ENCODE data around the gene MYL4. TPM values are rescaled to one million over a fixed set of nuclear protein-coding genes. Genes with fewer than 3 reads are reported as not detected.
A peak's percentile ranks its signal among the peaks of the same experiment; 100 is the strongest.

The MYL4 gene
- polyA plus RNA-seq, 1 experiment: 0.21 TPM

- CTCF ChIA-PET: interaction anchor here (0.9 to 1.6 kb wide), 3 partner anchors 14 to 111 kb away, joined by 3 to 6 read pairs (median 4); no protein-coding TSS in a partner anchor
Measured at GRCh38 chr17:47203984-47204721, 5.0 kb upstream of the MYL4 start.

DNA sequence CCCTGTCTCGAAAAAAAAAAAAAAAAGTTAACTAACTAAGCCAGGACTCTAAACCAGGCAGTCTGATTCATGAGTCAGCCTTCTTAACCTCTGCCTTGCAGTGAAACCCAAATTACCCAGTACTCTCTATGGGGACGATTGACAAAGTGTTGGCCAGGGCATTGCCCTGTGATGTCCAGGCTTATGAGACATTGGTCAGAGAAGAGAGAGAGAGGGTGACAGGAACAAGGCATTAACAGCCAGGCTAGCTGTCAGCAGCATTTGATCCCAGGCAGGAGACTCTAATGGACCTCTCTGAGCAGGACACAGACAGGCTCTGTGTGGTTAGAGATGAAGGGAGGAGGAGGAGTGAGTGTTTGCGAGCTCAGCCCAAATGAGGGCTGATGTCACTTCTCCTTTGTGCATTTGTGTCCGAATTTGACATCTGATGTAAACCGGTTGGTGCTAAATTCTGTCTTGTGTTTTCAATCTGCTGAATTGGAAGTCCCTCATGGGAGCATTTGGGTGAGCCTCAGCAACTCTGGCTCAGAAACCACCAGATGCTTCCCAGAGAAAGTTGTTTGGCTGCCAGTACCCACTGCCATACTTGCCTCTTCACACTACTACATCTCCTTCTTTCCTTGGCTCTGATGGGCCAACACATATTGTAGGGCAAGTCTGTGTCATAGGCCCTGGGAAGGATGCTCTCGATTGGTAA is 4.3 kb upstream of the MYL4 start:
- Histone ChIP-seq H3K4me3 (ENCODE audit: low read depth, low read length) (no peak overlapping the region), H3K36me3 (ENCODE audit: control insufficient read depth, insufficient read depth, low read length) (no peaks in the 10 kb centered on the region), H3K27me3 (ENCODE audit: control insufficient read depth, insufficient read depth, low read length) (no peaks in the 10 kb centered on the region)
- ChIA-PET CTCF (interaction anchor here (0.8 to 1.6 kb wide), 3 partner anchors 10 to 111 kb away, joined by 3 to 6 read pairs (median 3); no protein-coding TSS in a partner anchor), POLR2A (no interaction called here)
- TF ChIP-seq, protein P1, sequence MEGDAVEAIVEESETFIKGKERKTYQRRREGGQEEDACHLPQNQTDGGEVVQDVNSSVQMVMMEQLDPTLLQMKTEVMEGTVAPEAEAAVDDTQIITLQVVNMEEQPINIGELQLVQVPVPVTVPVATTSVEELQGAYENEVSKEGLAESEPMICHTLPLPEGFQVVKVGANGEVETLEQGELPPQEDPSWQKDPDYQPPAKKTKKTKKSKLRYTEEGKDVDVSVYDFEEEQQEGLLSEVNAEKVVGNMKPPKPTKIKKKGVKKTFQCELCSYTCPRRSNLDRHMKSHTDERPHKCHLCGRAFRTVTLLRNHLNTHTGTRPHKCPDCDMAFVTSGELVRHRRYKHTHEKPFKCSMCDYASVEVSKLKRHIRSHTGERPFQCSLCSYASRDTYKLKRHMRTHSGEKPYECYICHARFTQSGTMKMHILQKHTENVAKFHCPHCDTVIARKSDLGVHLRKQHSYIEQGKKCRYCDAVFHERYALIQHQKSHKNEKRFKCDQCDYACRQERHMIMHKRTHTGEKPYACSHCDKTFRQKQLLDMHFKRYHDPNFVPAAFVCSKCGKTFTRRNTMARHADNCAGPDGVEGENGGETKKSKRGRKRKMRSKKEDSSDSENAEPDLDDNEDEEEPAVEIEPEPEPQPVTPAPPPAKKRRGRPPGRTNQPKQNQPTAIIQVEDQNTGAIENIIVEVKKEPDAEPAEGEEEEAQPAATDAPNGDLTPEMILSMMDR (IDR thresholded peaks at IDR 0.05; ENCODE audit: insufficient read depth, low read depth, low read length): no peak
- no peak for DNase-seq (ENCODE audit: low read depth)

More at GRCh38 chr17:47203984-47204721, 5.0 kb upstream of the MYL4 start:
- no peaks in the 10 kb centered on the region for H3K27me3 ChIP-seq (ENCODE audit: control insufficient read depth, insufficient read depth, low read length)
- TF ChIP-seq, protein P1 (IDR thresholded peaks at IDR 0.05; ENCODE audit: insufficient read depth, low read depth, low read length): no peak
- no peak for DNase-seq (ENCODE audit: low read depth)
- POLR2A ChIA-PET: no interaction called here
- no peaks in the 10 kb centered on the region for H3K36me3 ChIP-seq (ENCODE audit: control insufficient read depth, insufficient read depth, low read length)
- H3K4me3 ChIP-seq (ENCODE audit: low read depth, low read length): no peak overlapping the region

GRCh38 chr17:47205419-47205963 is 3.7 kb upstream of the MYL4 start:
- ChIA-PET POLR2A (no interaction called here), CTCF (interaction anchor here (0.8 to 1.6 kb wide), 3 partner anchors 11 to 110 kb away, joined by 3 to 6 read pairs (median 3); no protein-coding TSS in a partner anchor)
- DNase-seq (ENCODE audit: low read depth): peak; percentile 55
- H3K4me3 ChIP-seq (ENCODE audit: low read depth, low read length): no peak overlapping the region
- no peaks in the 10 kb centered on the region for H3K36me3 ChIP-seq (ENCODE audit: control insufficient read depth, insufficient read depth, low read length)
- H3K27me3 ChIP-seq (ENCODE audit: control insufficient read depth, insufficient read depth, low read length): no peaks in the 10 kb centered on the region
- TF ChIP-seq, protein P1 (IDR thresholded peaks at IDR 0.05; ENCODE audit: insufficient read depth, low read depth, low read length): no peak

GRCh38 chr17:47207143-47208067 is 1.7 kb upstream of the MYL4 start:
- CTCF ChIA-PET: interaction anchor here (0.5 to 1.2 kb wide), 2 partner anchors 10 to 22 kb away, joined by 3 read pairs; no protein-coding TSS in a partner anchor
- no peak overlapping the region for H3K4me3 ChIP-seq (ENCODE audit: low read depth, low read length)
- TF ChIP-seq, protein P1 (IDR thresholded peaks at IDR 0.05; ENCODE audit: insufficient read depth, low read depth, low read length): no peak
- POLR2A ChIA-PET: interaction anchor here (0.5 kb wide), 1 partner anchor 392 kb away, joined by 5 read pairs; no protein-coding TSS in a partner anchor
- no peaks in the 10 kb centered on the region for H3K36me3 ChIP-seq (ENCODE audit: control insufficient read depth, insufficient read depth, low read length)
- no peaks in the 10 kb centered on the region for H3K27me3 ChIP-seq (ENCODE audit: control insufficient read depth, insufficient read depth, low read length)
- DNase-seq (ENCODE audit: low read depth): no peak
